H1 (cell line): Measurements from ENCODE around the gene SRSF7. TPM values are rescaled to one million over a fixed set of nuclear protein-coding genes. Genes with fewer than 3 reads are reported as not detected.

Source experiments
- CTCF ChIA-PET: fragments of 300-600 bp; sonication (Branson Sonifier 250); formaldehyde crosslinking; loops from one replicate; lab custom pipeline; 2021; ENCODE audit not compliant: partially characterized antibody; lab: Charles Lee
- POLR2A ChIA-PET: fragments of 300-600 bp; sonication (Branson Sonifier 250); formaldehyde crosslinking; loops from one replicate; lab custom pipeline; 2021; ENCODE audit warnings: inconsistent platforms; ENCODE audit not compliant: partially characterized antibody; lab: Charles Lee
- DNase-seq, 2 experiments: peaks; one replicate each; pipeline versions ENCODE4 v3.0.0 to v3.0.0-alpha.2; 2010 to 2022; ENCODE audit warnings: low spot score in 2 of 2, low read depth in 1 of 2, mixed read lengths in 1 of 2
- FAIRE-seq: peaks from 2 replicates; lab custom pipeline; 2011; peaks lifted over from hg19 to GRCh38; lab: Jason Lieb, UNC
- H2AFZ ChIP-seq: 2 replicates; pipeline ENCODE4 v1.8.1; 2012; ENCODE audit warnings: low read length, inconsistent platforms
- H2AK5ac ChIP-seq: 2 replicates; pipeline ENCODE4 v1.6.1; 2013; ENCODE audit warnings: low read depth, low read length
- H2BK120ac ChIP-seq: replicated peaks from 2 replicates; pipeline ENCODE3; 2013; ENCODE audit warnings: low read depth, low read length, inconsistent platforms
- H2BK12ac ChIP-seq: 2 replicates; pipeline ENCODE4 v1.6.1; 2013; ENCODE audit warnings: low read depth, low read length
- H2BK15ac ChIP-seq: 2 replicates; pipeline ENCODE4 v1.6.1; 2013; ENCODE audit warnings: low read length
- H2BK20ac ChIP-seq: 2 replicates; pipeline ENCODE4 v1.6.1; 2013; ENCODE audit warnings: low read length
- H2BK5ac ChIP-seq: 2 replicates; pipeline ENCODE4 v1.6.1; 2013; ENCODE audit warnings: low read depth, low read length
- H3K14ac ChIP-seq: 2 replicates; pipeline ENCODE4 v1.6.1; 2013; ENCODE audit warnings: inconsistent platforms; ENCODE audit not compliant: insufficient read length
- H3K18ac ChIP-seq: 2 replicates; pipeline ENCODE4 v1.6.1; 2013; ENCODE audit warnings: low read length; ENCODE audit errors: extremely low read depth
- H3K23ac ChIP-seq: 2 replicates; pipeline ENCODE4 v1.6.1; 2013; ENCODE audit warnings: inconsistent platforms; ENCODE audit not compliant: insufficient read length
- H3K23me2 ChIP-seq: 2 replicates; pipeline ENCODE4 v1.6.1; 2013; ENCODE audit warnings: low read depth, low read length
- H3K27ac ChIP-seq: 2 replicates; pipeline ENCODE4 v1.6.1; 2011; ENCODE audit warnings: low read depth, low read length, inconsistent platforms
- H3K27me3 ChIP-seq, 4 experiments: replicated peaks in 1 of 4; 1 replicate in 1 of 4; 2 replicates in 3 of 4; pipeline versions ENCODE4 v1.6.1 to v1.8.1; 2011 to 2013; ENCODE audit warnings: low read length in 3 of 4, mild to moderate bottlenecking in 3 of 4, inconsistent platforms in 2 of 4, mixed read lengths in 2 of 4, moderate library complexity in 1 of 4; ENCODE audit not compliant: control insufficient read depth in 3 of 4, insufficient read depth in 3 of 4; ENCODE audit errors: extremely low read depth in 1 of 4
- H3K36me3 ChIP-seq, 4 experiments: 2 replicates each; pipeline versions ENCODE4 v1.6.1 to v1.8.1; 2011 to 2013; ENCODE audit warnings: mild to moderate bottlenecking in 4 of 4, low read length in 3 of 4, moderate library complexity in 2 of 4, control low read depth in 1 of 4, inconsistent platforms in 1 of 4; ENCODE audit not compliant: insufficient read depth in 4 of 4, control insufficient read depth in 2 of 4
- H3K4ac ChIP-seq: replicated peaks from 2 replicates; pipeline ENCODE3; 2013; ENCODE audit warnings: low read length, low read depth, mixed read lengths, inconsistent platforms; ENCODE audit not compliant: insufficient read length
- H3K4me1 ChIP-seq, 4 experiments: replicated peaks in 1 of 4; 1 replicate in 1 of 4; 2 replicates in 3 of 4; pipeline versions ENCODE4 v1.6.1 to v1.8.1; 2011 to 2013; ENCODE audit warnings: low read length in 3 of 4, inconsistent platforms in 2 of 4, mixed read lengths in 1 of 4; ENCODE audit not compliant: insufficient read depth in 4 of 4, control insufficient read depth in 3 of 4
- H3K4me2 ChIP-seq, 2 experiments: 2 replicates each; pipeline versions ENCODE4 v1.6.1 to v1.8.1; 2011 to 2013; ENCODE audit warnings: low read depth in 2 of 2, low read length in 2 of 2, control low read depth in 1 of 2, inconsistent platforms in 1 of 2, mild to moderate bottlenecking in 1 of 2; ENCODE audit not compliant: insufficient read depth in 1 of 2
- H3K4me3 ChIP-seq, 4 experiments: fragments of 200-600, 300-600 bp in 1 of 4; sonication (generic), shearing (Covaris generic), sonication (Bioruptor Twin) in 1 of 4; 2 replicates each; pipeline versions ENCODE4 v1.5.1 to v1.8.1; 2011 to 2016; ENCODE audit warnings: low read length in 4 of 4, low read depth in 3 of 4, control low read depth in 2 of 4, inconsistent platforms in 2 of 4, mild to moderate bottlenecking in 2 of 4, mixed read lengths in 1 of 4, moderate library complexity in 1 of 4; ENCODE audit not compliant: insufficient read depth in 2 of 4; ENCODE audit errors: extremely low read depth in 1 of 4
- H3K56ac ChIP-seq: replicated peaks from 2 replicates; pipeline ENCODE3; 2013; ENCODE audit warnings: low read depth, mild to moderate bottlenecking, mixed read lengths, low read length, inconsistent platforms; ENCODE audit not compliant: insufficient read length
- H3K79me1 ChIP-seq: 2 replicates; pipeline ENCODE4 v1.6.1; 2013; ENCODE audit warnings: low read depth, low read length, control low read depth
- H3K79me2 ChIP-seq, 2 experiments: 2 replicates each; pipeline versions ENCODE4 v1.6.1 to v1.8.1; 2012 to 2013; ENCODE audit warnings: low read length in 2 of 2, mild to moderate bottlenecking in 2 of 2, inconsistent platforms in 1 of 2; ENCODE audit not compliant: insufficient read depth in 2 of 2, control insufficient read depth in 1 of 2
- H3K9ac ChIP-seq, 4 experiments: replicated peaks in 1 of 4; 1 replicate in 1 of 4; 2 replicates in 3 of 4; pipeline versions ENCODE4 v1.6.1 to v1.8.1; 2011 to 2013; ENCODE audit warnings: low read depth in 3 of 4, low read length in 3 of 4, control low read depth in 2 of 4, mild to moderate bottlenecking in 2 of 4, moderate library complexity in 2 of 4, inconsistent platforms in 1 of 4; ENCODE audit errors: extremely low read depth in 1 of 4
- H3K9me3 ChIP-seq, 2 experiments: 2 replicates each; pipeline versions ENCODE4 v1.6.1 to v1.8.1; 2012 to 2013; ENCODE audit warnings: mild to moderate bottlenecking in 2 of 2, moderate library complexity in 2 of 2, control low read depth in 1 of 2, inconsistent platforms in 1 of 2, low read depth in 1 of 2, low read length in 1 of 2, mixed read lengths in 1 of 2; ENCODE audit not compliant: insufficient read depth in 2 of 2
- H4K20me1 ChIP-seq, 2 experiments: replicated peaks in 1 of 2; 2 replicates each; pipeline versions ENCODE3 to v1.8.1; 2011 to 2013; ENCODE audit warnings: inconsistent platforms in 2 of 2, low read length in 2 of 2, mild to moderate bottlenecking in 1 of 2; ENCODE audit not compliant: insufficient read depth in 2 of 2, control insufficient read depth in 1 of 2
- H4K5ac ChIP-seq: 2 replicates; pipeline ENCODE4 v1.6.1; 2013; ENCODE audit warnings: low read length, low read depth, mixed read lengths, inconsistent platforms; ENCODE audit not compliant: insufficient read length
- H4K8ac ChIP-seq: 2 replicates; pipeline ENCODE4 v1.8.0; 2013; ENCODE audit warnings: mild to moderate bottlenecking, moderate library complexity, low read length, inconsistent platforms; ENCODE audit not compliant: insufficient read depth; ENCODE audit errors: extremely low read depth
- H4K91ac ChIP-seq: replicated peaks from 2 replicates; pipeline ENCODE3; 2013; ENCODE audit warnings: low read length, mixed read lengths, inconsistent platforms; ENCODE audit not compliant: insufficient read length
- ASH2L ChIP-seq: fragments of 200-600, 300-600 bp; sonication (generic); IDR thresholded peaks from one replicate; pipeline ENCODE4 v1.7.1; 2017; ENCODE audit warnings: low read length
- POLR2AphosphoS5 ChIP-seq: IDR thresholded peaks from 2 replicates; pipeline ENCODE4 v1.6.1; 2011; ENCODE audit warnings: low read depth, low read length
- SUZ12 ChIP-seq: fragments of 200-600 bp; sonication (generic); IDR thresholded peaks from 2 replicates; pipeline ENCODE4 v1.6.1; 2012; ENCODE audit warnings: mild to moderate bottlenecking, inconsistent platforms, low read length, moderate library complexity, mixed read lengths
- TEAD4 ChIP-seq: IDR thresholded peaks from 2 replicates; pipeline ENCODE4 v1.6.1; 2012; ENCODE audit warnings: low read depth, low read length, inconsistent platforms, mixed read lengths
- YY1 ChIP-seq: IDR thresholded peaks from 2 replicates; pipeline ENCODE4 v1.6.1; 2011; ENCODE audit warnings: low read depth, mild to moderate bottlenecking, low read length
- WGBS, 2 experiments: shearing (Covaris generic) in 1 of 2; methylation state at CpG; one replicate each; pipeline versions ENCODE4 v1.1.6 to v1.1.7; 2013 to 2015; ENCODE audit warnings: low lambda C conversion rate in 2 of 2, mixed read lengths in 2 of 2, inconsistent platforms in 1 of 2, low coverage in 1 of 2, missing lambda C conversion rate in 1 of 2; ENCODE audit not compliant: insufficient replicate concordance in 2 of 2, insufficient coverage in 1 of 2, insufficient read length in 1 of 2; ENCODE audit errors: extremely low coverage in 1 of 2, missing lambda C conversion rate in 1 of 2; 5-methylcytosine and 5-hydroxymethylcytosine counted together
- polyA plus RNA-seq, 7 experiments: library from polyadenylated mRNA; depleted of rRNA in 3 of 7; stranded (reverse) in 5 of 7; unstranded in 2 of 7; fragments of >200 nt in 5 of 7; fragments of 200-250 nt in 2 of 7; gene quantifications; 1 replicate in 5 of 7; 2 replicates in 1 of 7; 4 replicates in 1 of 7; pipeline versions ENCODE4 v1.2.1 to v1.2.3, GENCODE V29; 2011 to 2013; ENCODE audit warnings: missing spikeins in 2 of 7, mixed read lengths in 2 of 7
- total RNA-seq: library from RNA; stranded (reverse); fragmentation: NEBNext Ultra II Directional; extraction: Animal tissue kit (Norgen Biotek cat#: 25700); gene quantifications from 2 replicates; pipeline ENCODE4 v1.2.1, GENCODE V29; 2021
- TF ChIP-seq, protein P1 (sequence below): IDR thresholded peaks from 2 replicates; pipeline ENCODE4 v1.6.1; 2012; ENCODE audit warnings: inconsistent platforms
- TF ChIP-seq, protein P2 (sequence below): IDR thresholded peaks from 2 replicates; pipeline ENCODE4 v1.6.1; 2011; ENCODE audit warnings: low read depth, mild to moderate bottlenecking, low read length; ENCODE audit not compliant: insufficient read depth

The SRSF7 gene
- total and polyA plus RNA-seq, 2 of the 8 experiments (the other 6 are each of a cell fraction or from before 2014, with no cell fraction given): 370 to 415 TPM

GRCh38 chr2:38734299-38735058 is 16.7 kb downstream of the SRSF7 start:
- FAIRE-seq: no peak
- no peak overlapping the region for H4K5ac ChIP-seq
- H3K27ac ChIP-seq: no peak overlapping the region

More at GRCh38 chr2:38734299-38735058, 16.7 kb downstream of the SRSF7 start:
- Histone ChIP-seq H3K4me2 (no peak overlapping the region), H2BK15ac (no peak overlapping the region), H2AFZ (no peak overlapping the region), H3K79me1 (no peaks in the 10 kb centered on the region), H3K4me1 (peaks cover 0 to 7% (median 1%) of the 10 kb centered on the region in 4 experiments; a peak in 4 of 7 replicates), H2BK5ac (no peak overlapping the region), H3K18ac (no peak overlapping the region), H3K23ac (no peak overlapping the region), H3K56ac (no peak overlapping the region), H3K4me3 (no peak overlapping the region), H3K36me3 (peaks cover 0 to 17% (median 3%) of the 10 kb centered on the region in 4 experiments; a peak in 5 of 8 replicates), H3K79me2 (no peaks in the 10 kb centered on the region), H3K4ac (no peak overlapping the region), H3K23me2 (no peaks in the 10 kb centered on the region), H3K14ac (no peak overlapping the region), H2BK12ac (no peak overlapping the region), H2BK120ac (no peak overlapping the region), H2AK5ac (no peak overlapping the region), H3K9ac (no peak overlapping the region), H4K91ac (no peak overlapping the region), H3K27me3 (no peaks in the 10 kb centered on the region), H4K8ac (no peak overlapping the region), H3K9me3 (no peaks in the 10 kb centered on the region), H2BK20ac (no peak overlapping the region), H4K20me1 (peaks cover 0 to 1% of the 10 kb centered on the region in 2 experiments)
- CTCF ChIA-PET: interaction anchor here (0.9 to 7.8 kb wide), 11 partner anchors 8 to 226 kb away, joined by 3 to 56 read pairs (median 4); partner anchors contain the start of gene SRSF7
- TF ChIP-seq SUZ12: no peak
- TF ChIP-seq POLR2AphosphoS5: no peak
- TF ChIP-seq YY1: no peak
- TF ChIP-seq, protein P1, sequence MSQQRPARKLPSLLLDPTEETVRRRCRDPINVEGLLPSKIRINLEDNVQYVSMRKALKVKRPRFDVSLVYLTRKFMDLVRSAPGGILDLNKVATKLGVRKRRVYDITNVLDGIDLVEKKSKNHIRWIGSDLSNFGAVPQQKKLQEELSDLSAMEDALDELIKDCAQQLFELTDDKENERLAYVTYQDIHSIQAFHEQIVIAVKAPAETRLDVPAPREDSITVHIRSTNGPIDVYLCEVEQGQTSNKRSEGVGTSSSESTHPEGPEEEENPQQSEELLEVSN: no peak
- no peak for TF ChIP-seq TEAD4
- TF ChIP-seq, protein P2, sequence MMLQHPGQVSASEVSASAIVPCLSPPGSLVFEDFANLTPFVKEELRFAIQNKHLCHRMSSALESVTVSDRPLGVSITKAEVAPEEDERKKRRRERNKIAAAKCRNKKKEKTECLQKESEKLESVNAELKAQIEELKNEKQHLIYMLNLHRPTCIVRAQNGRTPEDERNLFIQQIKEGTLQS: no peak
- no peak for TF ChIP-seq ASH2L
- DNase-seq: no peak
- POLR2A ChIA-PET: interaction anchor here (1.3 to 24.3 kb wide), 4 partner anchors 14 to 157 kb away, joined by 5 to 486 read pairs (median 170); partner anchors contain the start of genes HNRNPLL and SRSF7
- 95% methylated on average over 5 of the region's 9 CpGs; no CpG with 5 or more reads in 1 of the 2 experiments for WGBS, 2 experiments
